HG03045 (cell line): Measurements from ENCODE around the gene SECISBP2.
A peak's percentile ranks its signal among the peaks of the same experiment; 100 is the strongest.
"Not testable (repeated sequence)": the region's sequence is repeated elsewhere in the genome, so short reads cannot be mapped to it uniquely, and the experiment has no call there.

Experiments
- ATAC-seq: cut with Tn5 transposase; IDR thresholded peaks from one replicate; pipeline ENCODE4 v1.9.1; 2021; ENCODE audit warnings: mild to moderate bottlenecking, moderate library complexity; ENCODE audit not compliant: unreplicated experiment

The SECISBP2 gene

DNA sequence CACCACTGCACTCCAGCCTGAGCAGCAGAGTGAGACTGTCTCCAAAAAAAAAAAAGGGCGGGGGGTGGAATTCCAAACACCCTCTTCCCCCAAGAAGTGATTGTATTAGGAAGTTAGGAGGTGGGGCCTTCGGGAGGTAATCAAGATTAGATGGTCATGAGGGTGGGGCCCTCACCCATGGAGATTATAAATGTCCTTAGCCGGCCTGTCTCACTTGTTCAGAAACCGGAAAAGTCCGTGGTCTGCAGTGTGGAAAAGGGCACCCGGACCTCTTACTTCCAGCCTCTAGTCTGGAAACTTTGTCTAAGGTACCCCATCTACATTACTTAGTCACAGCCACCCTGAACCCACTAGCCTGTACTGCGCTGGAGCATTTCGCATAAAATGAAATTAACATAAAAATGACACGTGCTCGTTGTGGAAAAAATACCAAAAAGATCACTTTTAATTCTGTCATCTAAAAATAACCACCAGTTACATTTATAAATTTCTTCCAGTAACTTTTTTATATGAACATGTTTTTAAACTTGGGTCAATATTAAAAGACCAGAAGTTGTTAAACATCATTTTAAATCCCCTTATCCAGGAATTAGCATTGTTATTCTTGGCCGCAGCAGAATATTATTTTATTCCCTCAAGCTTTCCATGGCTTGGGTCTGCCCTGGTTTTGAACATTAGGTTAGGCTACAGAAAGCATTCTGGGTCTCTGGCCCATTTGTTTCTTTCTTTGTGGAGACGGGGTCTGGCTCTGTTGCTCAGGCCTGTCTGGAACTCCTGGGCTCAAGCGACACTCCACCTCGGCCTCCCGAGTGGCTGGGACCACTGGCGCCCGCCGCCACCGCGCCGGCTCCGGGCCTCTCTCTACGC, 8.5 kb upstream of the SECISBP2 start:
- no peak for ATAC-seq

GRCh38 chr9:89310475-89311345, 7.6 kb upstream of the SECISBP2 start, which contains the start of gene CKS2:
CKS2 (plus strand) TSS chr9:89311195; CDS start chr9:89311293, 98 bp downstream.
- ATAC-seq = peak; percentile 91

DNA sequence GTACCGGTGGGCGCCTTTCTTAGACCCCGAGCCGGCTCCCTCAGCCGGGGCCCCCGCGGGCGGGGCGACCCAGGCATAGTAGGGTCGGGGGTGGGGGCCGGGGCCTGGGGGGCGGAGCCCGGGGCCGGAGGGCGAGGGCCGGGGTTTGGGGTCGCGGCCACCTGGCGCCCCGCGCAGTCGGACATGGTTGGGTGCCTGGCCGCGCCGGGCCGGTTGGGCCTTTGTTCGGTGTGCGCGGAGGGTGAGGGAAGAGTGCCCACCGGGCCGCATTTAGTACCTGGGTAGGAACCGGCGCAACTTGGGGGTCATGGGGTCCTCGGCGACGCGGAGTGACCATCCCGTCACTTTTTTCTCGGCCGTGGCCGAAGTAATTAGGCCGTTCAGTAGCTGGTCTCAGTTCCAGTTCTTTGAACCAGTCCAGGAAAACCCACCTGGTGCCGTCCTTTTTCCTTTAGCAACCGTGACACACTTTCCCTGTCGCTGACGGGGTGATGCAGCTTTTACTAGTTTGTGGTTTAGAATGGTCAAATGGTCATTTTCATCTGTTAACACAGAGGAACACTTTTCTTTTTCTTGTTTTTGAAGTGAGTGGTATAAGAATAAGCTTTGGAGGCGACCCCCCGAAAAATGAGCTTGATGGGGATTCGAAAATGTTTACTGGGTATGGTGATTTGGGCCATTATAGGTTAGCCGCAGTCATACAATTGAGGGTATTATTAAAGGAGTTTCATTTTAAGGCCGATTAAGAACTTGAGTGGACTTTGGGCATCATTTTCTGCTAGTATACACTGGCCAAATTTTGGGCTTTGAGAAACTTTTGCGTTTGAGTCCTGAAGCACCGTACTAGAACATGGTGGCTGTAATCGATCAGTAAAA, 6.7 kb upstream of the SECISBP2 start:
- ATAC-seq = peak; percentile 16

- ATAC-seq = no peak
These were observed 6.1 kb upstream of the SECISBP2 start for GRCh38 chr9:89312222-89312571.

GRCh38 chr9:89313842-89314241, 4.5 kb upstream of the SECISBP2 start:
- ATAC-seq = no peak

DNA sequence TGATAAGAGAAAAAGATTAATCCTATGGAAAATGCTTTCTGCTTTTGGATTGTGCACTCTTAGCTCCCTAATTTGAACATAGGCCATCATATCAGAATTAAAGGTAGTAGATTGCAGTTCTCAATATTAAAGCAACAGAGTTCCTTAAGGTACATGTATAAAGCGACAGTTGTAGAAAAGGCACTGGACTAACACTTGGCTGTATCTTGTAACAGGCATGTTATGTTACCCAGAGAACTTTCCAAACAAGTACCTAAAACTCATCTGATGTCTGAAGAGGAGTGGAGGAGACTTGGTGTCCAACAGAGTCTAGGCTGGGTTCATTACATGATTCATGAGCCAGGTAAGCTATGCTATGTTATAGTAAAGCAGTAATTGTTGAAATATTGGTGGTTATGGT, 3.3 kb upstream of the SECISBP2 start:
- no peak for ATAC-seq

- no peak for ATAC-seq
These were observed 2.8 kb upstream of the SECISBP2 start for GRCh38 chr9:89315482-89315881.

- ATAC-seq = no peak
These were observed 1.0 kb upstream of the SECISBP2 start for GRCh38 chr9:89317282-89317681.

GRCh38 chr9:89319015-89319905, 960 bp downstream of the SECISBP2 start:
- ATAC-seq = no peak

DNA sequence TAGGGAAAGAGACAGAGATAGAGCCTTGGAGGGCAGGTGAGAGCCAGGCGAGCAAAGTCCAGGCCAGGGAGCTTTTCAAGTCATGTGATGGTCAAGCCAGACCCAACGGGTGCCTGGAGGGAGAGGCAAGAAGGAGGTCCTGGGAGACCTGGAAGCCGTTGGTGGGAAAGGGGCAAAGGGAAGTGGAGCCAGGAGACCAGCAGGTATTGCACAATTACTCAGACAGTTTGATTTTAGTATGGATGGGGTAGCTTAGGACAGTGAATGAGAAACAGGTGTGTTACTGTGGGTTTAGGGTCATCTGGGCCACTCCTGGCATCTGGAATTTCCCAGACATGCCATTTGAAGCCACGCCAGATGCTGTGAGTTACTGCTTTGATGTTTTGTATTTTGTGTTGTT, 5.1 kb downstream of the SECISBP2 start:
- ATAC-seq = no peak

GRCh38 chr9:89325733-89326132, 7.4 kb downstream of the SECISBP2 start:
- ATAC-seq = no peak

DNA sequence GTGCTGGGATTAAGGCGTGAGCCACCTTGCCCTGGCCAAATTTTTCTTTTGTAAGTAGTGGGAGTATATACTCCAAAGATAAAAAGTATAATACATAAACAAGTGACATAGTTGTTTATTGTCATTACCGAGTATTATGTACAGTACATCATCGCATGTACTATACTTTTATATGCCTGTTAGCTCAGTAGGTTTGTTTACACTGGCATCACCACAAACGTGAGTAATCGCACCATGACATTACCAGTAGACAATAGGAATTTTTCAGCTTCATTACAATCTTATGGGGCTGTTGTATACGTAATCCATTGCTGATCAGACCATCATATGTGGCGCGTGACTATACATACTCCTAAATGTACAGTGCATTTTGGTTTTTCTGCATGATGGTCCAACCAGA, 9.8 kb downstream of the SECISBP2 start:
- no peak for ATAC-seq

GRCh38 chr9:89329917-89330316, 11.6 kb downstream of the SECISBP2 start:
- ATAC-seq = no peak

DNA sequence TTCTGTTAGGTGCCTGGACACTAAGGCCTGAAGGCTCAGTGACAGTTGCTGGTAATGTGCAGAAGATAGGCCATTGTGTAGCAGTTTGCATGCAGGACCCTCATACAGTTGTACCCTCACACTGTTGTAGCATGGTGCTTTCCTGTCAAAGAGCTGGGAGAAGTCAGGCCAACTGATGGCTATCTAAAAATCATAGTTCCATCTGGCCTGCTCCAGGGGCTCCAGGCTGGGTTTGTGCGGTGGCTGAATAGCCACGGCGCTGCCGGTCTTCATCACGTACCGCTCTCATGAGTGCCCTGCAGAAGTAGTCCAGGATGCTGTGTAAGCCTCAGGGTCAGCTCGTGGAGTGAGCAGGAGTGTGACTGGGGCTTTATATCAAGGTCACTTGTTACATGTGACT, 12.2 kb downstream of the SECISBP2 start:
- ATAC-seq = no peak

- ATAC-seq = no peak
These were observed 21.5 kb downstream of the SECISBP2 start for GRCh38 chr9:89339807-89340206.

- no peak for ATAC-seq
These were observed 22.0 kb downstream of the SECISBP2 start for GRCh38 chr9:89340332-89340731.

- ATAC-seq = no peak
These were observed 23.9 kb downstream of the SECISBP2 start for GRCh38 chr9:89342213-89342612.

DNA sequence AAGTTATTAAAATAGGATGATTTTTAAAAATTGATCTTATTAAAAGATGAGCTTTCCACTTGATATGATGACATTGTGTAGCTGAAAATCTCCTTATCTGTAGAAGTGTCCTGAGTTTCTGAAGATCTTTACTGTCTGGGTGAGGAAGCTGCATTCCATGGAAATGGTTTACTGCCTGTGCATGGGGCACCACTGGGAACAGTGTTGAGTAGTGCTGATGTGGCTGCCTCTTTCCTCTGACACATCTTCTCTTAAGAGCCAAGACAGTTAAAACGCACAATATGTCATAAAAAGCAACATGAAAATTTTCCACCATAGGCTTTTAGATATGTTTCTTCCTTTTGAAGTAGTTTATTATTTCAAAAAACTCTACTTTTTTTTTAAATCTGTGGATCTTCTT, 24.6 kb downstream of the SECISBP2 start:
- no peak for ATAC-seq

DNA sequence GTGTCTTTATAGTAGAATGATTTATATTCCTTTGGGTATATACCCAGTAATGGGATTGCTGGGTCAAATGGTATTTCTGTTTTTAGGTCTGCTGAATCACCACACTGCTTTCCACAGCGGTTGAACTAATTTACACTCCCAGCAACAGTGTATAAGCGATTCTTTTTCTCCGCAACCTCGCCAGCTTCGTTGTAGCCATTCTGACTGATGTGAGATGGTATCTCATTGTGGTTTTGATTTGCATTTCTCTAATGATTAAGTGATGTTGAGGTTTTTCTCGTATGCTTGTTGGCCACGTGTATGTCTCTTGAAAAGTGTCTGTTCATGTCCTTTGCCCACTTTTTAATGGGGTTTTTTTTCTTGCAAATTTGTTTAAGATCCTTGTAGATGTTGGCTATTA, 25.5 kb downstream of the SECISBP2 start:
- not testable (repeated sequence) for ATAC-seq

DNA sequence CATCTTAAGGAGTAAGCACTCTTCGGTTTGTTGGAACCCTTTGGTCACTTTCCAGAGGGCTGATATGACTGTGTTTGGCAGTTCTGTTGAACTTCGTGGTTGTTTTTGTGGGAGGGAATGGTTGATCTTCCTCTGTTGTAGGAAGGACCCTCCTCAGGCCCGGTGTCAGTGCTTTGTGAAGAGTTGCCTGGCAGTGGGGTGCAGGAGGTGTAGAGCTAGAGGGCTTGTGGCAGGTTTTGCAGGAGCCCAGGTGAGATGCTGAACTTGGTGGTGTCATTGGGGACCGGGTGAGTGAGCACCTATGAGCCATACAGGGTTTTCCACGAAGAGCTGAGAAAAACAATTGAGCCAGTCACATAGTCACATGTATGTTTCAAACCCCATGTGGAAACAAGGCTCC, 27.2 kb downstream of the SECISBP2 start:
- ATAC-seq = no peak
